Gastrocnemius medialis (tissue), 4 donors: ENCODE measurements around the gene MYCBP2.

Experiments used
- CTCF ChIP-seq, 5 experiments: fragments of 450-650 bp in 3 of 5; fragments of 200-600 bp in 2 of 5; sonication (generic) in 2 of 5; IDR thresholded peaks in 4 of 5; conservative IDR thresholded peaks in 1 of 5; 1 replicate in 4 of 5; 2 replicates in 1 of 5; pipeline ENCODE4 v1.5.1; 2016 to 2019; ENCODE audit warnings: antibody characterized with exemption in 5 of 5, mild to moderate bottlenecking in 3 of 5, moderate library complexity in 3 of 5
- POLR2A ChIP-seq, 2 donors: fragments of 450-650 bp; IDR thresholded peaks; one replicate each; pipeline ENCODE4 v1.6.1; 2017; ENCODE audit warnings: antibody characterized with exemption in 2 of 2, mild to moderate bottlenecking in 2 of 2, moderate library complexity in 2 of 2

- TF ChIP-seq CTCF (IDR thresholded peaks at IDR 0.05 in 4 of 5, conservative IDR thresholded peaks at IDR 0.05 in 1 of 5) (no peak), POLR2A (IDR thresholded peaks at IDR 0.05) (no peak)
These were observed 142.4 kb downstream of the MYCBP2 start for GRCh38 chr13:77184455-77184854.
